Measurements from ENCODE around the gene DLST. TPM values are rescaled to one million over a fixed set of nuclear protein-coding genes. Genes with fewer than 3 reads are reported as not detected.

Gene DLST
- total RNA-seq, 1 donor from 2014 or later, result 74.5 TPM

DNA sequence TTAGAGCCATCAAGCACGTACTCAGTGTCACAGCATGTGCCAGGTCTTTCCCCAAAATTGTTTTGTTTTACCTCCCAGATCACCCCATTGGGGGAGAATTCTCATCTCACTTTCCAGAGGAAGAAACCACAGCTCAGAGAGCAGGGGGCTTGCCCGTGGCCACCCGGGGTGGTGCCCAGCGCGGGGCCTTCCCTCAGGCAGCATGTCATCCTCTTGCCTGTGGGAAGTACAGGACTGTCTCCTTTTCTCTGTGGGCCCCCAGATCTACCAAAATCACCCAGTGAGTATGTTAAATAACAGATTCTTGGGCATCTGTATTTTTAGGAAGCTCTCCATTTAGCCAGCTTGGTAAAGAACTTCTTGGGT, 35.4 kb downstream of the DLST start:
- H3K27ac Mint-ChIP-seq (ENCODE audit: unreplicated experiment), result no peak overlapping the region
- TF ChIP-seq, protein P1, sequence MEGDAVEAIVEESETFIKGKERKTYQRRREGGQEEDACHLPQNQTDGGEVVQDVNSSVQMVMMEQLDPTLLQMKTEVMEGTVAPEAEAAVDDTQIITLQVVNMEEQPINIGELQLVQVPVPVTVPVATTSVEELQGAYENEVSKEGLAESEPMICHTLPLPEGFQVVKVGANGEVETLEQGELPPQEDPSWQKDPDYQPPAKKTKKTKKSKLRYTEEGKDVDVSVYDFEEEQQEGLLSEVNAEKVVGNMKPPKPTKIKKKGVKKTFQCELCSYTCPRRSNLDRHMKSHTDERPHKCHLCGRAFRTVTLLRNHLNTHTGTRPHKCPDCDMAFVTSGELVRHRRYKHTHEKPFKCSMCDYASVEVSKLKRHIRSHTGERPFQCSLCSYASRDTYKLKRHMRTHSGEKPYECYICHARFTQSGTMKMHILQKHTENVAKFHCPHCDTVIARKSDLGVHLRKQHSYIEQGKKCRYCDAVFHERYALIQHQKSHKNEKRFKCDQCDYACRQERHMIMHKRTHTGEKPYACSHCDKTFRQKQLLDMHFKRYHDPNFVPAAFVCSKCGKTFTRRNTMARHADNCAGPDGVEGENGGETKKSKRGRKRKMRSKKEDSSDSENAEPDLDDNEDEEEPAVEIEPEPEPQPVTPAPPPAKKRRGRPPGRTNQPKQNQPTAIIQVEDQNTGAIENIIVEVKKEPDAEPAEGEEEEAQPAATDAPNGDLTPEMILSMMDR (IDR thresholded peaks at IDR 0.05), result no peak
- no peaks in the 10 kb centered on the region for H3K36me3 Mint-ChIP-seq (ENCODE audit: low read depth)
- H3K4me1 Mint-ChIP-seq (ENCODE audit: low read depth), result peaks cover 12% of the 10 kb centered on the region
- DNase-seq (ENCODE audit: low spot score), result no peak
- H3K27me3 Mint-ChIP-seq (ENCODE audit: low read depth), result no peaks in the 10 kb centered on the region
- no peaks in the 10 kb centered on the region for H3K9me3 Mint-ChIP-seq (ENCODE audit: low read depth)
- H3K4me3 Mint-ChIP-seq (ENCODE audit: unreplicated experiment), result no peak overlapping the region

DNA sequence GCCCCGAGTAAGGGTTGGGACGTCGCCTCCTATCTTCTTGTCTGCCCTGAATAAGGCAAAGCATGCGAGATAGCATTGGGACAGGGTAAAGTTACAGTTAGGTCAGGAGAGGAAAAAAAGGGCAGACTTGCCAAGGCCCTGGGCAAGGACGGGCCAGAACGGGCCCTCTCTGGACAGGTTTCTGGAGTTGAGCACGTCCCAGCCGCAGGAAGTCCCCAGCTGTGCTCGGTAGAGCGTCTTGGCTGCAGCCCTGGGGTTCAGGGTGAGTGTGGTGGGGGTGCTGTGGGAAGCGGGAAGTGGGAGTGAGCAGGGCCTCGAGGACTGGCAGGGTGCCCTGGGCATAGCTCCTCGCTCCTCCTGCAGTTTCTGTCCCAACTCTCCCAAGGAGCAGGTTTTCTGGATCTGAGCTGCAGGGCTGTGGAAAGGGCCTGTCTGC, 35.9 kb downstream of the DLST start:
- H3K4me3 Mint-ChIP-seq (ENCODE audit: unreplicated experiment), result no peak overlapping the region
- H3K9me3 Mint-ChIP-seq (ENCODE audit: low read depth), result no peaks in the 10 kb centered on the region
- TF ChIP-seq, protein P1 (IDR thresholded peaks at IDR 0.05), result no peak
- no peak overlapping the region for H3K27ac Mint-ChIP-seq (ENCODE audit: unreplicated experiment)
- H3K27me3 Mint-ChIP-seq (ENCODE audit: low read depth), result no peaks in the 10 kb centered on the region
- peaks cover 17% of the 10 kb centered on the region for H3K4me1 Mint-ChIP-seq (ENCODE audit: low read depth)
- no peaks in the 10 kb centered on the region for H3K36me3 Mint-ChIP-seq (ENCODE audit: low read depth)
- no peak for DNase-seq (ENCODE audit: low spot score)

DNA sequence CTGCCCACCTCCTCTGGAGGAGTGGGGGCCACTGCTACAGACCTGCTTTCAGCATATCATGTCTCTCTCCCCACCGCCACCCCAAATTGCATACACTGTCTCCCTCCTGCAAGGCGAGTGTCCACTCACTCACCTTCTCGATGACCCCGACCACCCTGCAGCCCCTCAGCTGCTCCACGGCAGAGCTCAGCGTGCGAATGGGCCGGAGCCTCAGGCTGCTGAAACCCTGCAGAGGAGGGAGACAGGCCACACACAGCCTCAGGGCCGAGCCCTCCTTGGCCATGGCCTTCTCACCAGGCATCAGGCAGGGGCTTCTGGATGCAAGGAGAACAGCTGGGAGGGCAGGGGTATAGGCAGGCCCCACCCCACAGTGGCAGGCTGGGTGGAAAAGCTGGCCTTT, 36.7 kb downstream of the DLST start:
- Mint-ChIP-seq H3K4me1 (ENCODE audit: low read depth) (peaks cover 17% of the 10 kb centered on the region), H3K27ac (ENCODE audit: unreplicated experiment) (no peak overlapping the region), H3K9me3 (ENCODE audit: low read depth) (no peaks in the 10 kb centered on the region), H3K36me3 (ENCODE audit: low read depth) (no peaks in the 10 kb centered on the region), H3K4me3 (ENCODE audit: unreplicated experiment) (no peak overlapping the region), H3K27me3 (ENCODE audit: low read depth) (no peaks in the 10 kb centered on the region)
- TF ChIP-seq, protein P1 (IDR thresholded peaks at IDR 0.05), result no peak
- no peak for DNase-seq (ENCODE audit: low spot score)

DNA sequence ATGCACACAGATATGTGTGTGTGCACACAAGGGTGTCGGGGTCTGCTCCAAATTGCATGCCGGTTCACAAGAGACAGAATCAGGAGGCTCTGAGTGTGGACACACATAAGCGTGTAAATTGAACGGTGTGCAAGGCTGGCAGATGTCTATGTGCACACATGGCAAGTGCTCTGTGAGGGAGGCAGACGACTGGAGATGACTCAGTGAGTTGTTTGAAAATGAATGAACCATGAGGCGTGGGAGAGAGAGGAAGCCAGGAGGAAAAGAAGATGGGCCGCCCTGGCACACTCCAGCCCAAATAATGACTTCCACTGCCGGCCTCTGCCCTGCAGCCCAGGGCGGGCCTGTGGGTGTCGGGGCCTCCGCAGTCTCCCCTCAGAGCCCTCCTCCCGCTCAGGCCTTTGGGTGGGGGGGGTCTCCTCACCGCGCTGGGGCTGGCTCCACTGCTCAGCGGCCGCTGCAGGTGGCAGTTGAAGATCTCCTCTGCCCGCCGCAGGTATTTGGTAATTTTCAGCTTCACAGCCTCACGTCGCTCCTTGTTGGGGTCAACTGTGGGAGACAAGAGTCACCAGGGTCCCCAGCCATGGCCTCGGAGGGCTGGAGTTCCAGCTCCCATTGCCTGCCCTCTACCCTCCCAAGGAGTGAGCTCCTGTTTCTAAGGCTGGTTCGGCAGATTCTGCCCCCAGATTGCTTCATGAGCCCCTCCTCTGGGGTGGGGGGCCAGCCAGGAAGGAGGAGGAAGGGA, 37.9 kb downstream of the DLST start:
- TF ChIP-seq, protein P1 (IDR thresholded peaks at IDR 0.05), result no peak
- DNase-seq (ENCODE audit: low spot score), result no peak
- H3K4me1 Mint-ChIP-seq (ENCODE audit: low read depth), result peaks cover 14% of the 10 kb centered on the region
- no peaks in the 10 kb centered on the region for H3K27me3 Mint-ChIP-seq (ENCODE audit: low read depth)
- no peak overlapping the region for H3K4me3 Mint-ChIP-seq (ENCODE audit: unreplicated experiment)
- H3K27ac Mint-ChIP-seq (ENCODE audit: unreplicated experiment), result no peak overlapping the region
- no peaks in the 10 kb centered on the region for H3K9me3 Mint-ChIP-seq (ENCODE audit: low read depth)
- H3K36me3 Mint-ChIP-seq (ENCODE audit: low read depth), result no peaks in the 10 kb centered on the region

DNA sequence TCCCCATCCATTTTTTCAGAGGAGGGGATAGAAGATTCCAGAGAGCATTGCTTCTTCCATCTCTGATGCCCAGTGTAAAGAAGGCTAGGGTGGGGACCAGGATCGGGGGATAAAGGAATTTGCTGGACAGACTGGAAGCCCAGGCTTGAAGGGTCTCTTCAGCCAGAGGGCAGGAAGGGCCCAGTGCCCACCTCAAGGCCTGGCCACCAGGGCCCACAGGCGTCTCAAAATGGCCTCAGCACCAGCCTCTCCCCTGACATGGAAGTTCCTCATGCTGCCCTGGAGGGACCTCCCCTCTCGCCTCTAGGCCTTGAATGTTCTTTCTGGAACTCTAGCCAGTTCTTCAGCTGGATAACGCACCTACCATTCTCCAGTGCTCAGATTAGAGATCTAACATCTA, 38.6 kb downstream of the DLST start:
- Mint-ChIP-seq H3K27me3 (ENCODE audit: low read depth) (no peaks in the 10 kb centered on the region), H3K36me3 (ENCODE audit: low read depth) (no peaks in the 10 kb centered on the region), H3K27ac (ENCODE audit: unreplicated experiment) (no peak overlapping the region)

More for the DNA sequence above, 38.6 kb downstream of the DLST start:
- Mint-ChIP-seq H3K9me3 (ENCODE audit: low read depth) (no peaks in the 10 kb centered on the region), H3K4me3 (ENCODE audit: unreplicated experiment) (no peak overlapping the region), H3K4me1 (ENCODE audit: low read depth) (peaks cover 14% of the 10 kb centered on the region)
- DNase-seq (ENCODE audit: low spot score), result no peak
- TF ChIP-seq, protein P1 (IDR thresholded peaks at IDR 0.05), result no peak

All from chondrocyte (in vitro differentiated cells).